ENCODE results near the gene DRAM1. TPM values are rescaled to one million over a fixed set of nuclear protein-coding genes. Genes with fewer than 3 reads are reported as not detected.

The DRAM1 gene
- polyA plus RNA-seq, 2 of the 4 experiments (the other 2 are of a cell fraction) = 28.0 to 39.1 TPM

DNA sequence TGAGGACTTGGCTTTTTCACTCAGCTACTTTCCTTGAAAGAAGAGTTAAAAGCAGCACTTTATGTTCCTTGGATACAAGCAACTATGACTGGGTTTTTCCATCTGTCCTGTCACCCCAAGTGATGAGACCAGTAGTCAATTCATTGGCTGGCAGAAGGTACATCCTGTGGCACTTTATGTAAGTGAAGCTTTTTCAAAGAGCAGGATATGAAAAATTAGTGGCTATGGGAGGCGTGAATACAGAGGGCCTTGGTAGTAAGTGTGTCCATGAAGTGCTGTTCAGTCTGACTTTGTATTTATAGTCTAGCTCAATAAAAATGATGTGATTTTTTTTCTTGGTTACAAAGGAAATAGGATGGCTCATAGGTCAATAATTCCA, 68.8 kb downstream of the DRAM1 start:
- H3K4me3 ChIP-seq = no peak overlapping the region
- ChIA-PET POLR2A (no interaction called here), CTCF (interaction anchor here (0.5 to 2.2 kb wide), 2 partner anchors 208 to 794 kb away, joined by 3 to 5 read pairs; no protein-coding TSS in a partner anchor)
- TF ChIP-seq, protein P1, sequence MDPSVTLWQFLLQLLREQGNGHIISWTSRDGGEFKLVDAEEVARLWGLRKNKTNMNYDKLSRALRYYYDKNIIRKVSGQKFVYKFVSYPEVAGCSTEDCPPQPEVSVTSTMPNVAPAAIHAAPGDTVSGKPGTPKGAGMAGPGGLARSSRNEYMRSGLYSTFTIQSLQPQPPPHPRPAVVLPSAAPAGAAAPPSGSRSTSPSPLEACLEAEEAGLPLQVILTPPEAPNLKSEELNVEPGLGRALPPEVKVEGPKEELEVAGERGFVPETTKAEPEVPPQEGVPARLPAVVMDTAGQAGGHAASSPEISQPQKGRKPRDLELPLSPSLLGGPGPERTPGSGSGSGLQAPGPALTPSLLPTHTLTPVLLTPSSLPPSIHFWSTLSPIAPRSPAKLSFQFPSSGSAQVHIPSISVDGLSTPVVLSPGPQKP (IDR thresholded peaks at IDR 0.05; ENCODE audit: low read depth, low read length) = no peak
- no peak for TF ChIP-seq ZFP36 (IDR thresholded peaks at IDR 0.05; ENCODE audit: borderline replicate concordance, partially characterized antibody)
- TF ChIP-seq TFCP2L1 (CRISPR knock-in tag; IDR thresholded peaks at IDR 0.05) = no peak
- no peak for TF ChIP-seq ZC3H11A (IDR thresholded peaks at IDR 0.05)
- no peak for TF ChIP-seq EHF (CRISPR knock-in tag; IDR thresholded peaks at IDR 0.05)
- TF ChIP-seq, protein P2, sequence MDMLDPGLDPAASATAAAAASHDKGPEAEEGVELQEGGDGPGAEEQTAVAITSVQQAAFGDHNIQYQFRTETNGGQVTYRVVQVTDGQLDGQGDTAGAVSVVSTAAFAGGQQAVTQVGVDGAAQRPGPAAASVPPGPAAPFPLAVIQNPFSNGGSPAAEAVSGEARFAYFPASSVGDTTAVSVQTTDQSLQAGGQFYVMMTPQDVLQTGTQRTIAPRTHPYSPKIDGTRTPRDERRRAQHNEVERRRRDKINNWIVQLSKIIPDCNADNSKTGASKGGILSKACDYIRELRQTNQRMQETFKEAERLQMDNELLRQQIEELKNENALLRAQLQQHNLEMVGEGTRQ (IDR thresholded peaks at IDR 0.05) = no peak
- TF ChIP-seq POLR2AphosphoS2 (conservative IDR thresholded peaks at IDR 0.05; ENCODE audit: low read length) = no peak
- TF ChIP-seq RFX5 (IDR thresholded peaks at IDR 0.05) = no peak
- ATAC-seq (no peak), FAIRE-seq (no peak), DNase-seq (ENCODE audit: low read depth in 1 of 2, low spot score in 1 of 2) (no peak)
- H3K9me3 ChIP-seq = no peaks in the 10 kb centered on the region
- 80% methylated on average over 1 of the region's 1 CpG for WGBS (ENCODE audit: missing lambda C conversion rate)
- no peaks in the 10 kb centered on the region for H3K4me1 ChIP-seq
- H3K27ac ChIP-seq = no peak overlapping the region
- H3K4me2 ChIP-seq = no peak overlapping the region

DNA sequence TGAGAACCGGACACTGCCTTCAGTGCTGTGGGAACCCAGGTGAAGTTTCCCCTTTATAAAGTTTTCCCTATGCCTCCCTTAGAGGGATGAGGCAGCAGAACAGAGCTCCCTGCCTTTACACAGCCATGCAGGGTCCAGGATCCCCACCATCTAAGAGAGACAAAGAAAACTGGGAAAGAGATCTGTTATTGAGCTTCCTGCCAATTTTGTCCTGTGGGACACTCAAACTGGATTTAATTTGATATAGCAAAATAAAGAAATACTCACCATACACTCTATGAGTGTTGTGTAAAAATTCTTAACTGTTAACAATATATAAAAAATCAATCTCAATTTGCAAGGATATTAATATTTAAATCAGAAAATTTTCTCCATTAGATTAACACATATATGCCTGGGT, 69.9 kb downstream of the DRAM1 start:
- WGBS (ENCODE audit: missing lambda C conversion rate) = 59% methylated on average over 1 of the region's 1 CpG
- Histone ChIP-seq H3K27ac (no peak overlapping the region), H3K4me1 (no peaks in the 10 kb centered on the region), H3K9me3 (no peaks in the 10 kb centered on the region), H3K4me2 (no peak overlapping the region), H3K4me3 (no peak overlapping the region)
- ATAC-seq (no peak), DNase-seq (ENCODE audit: low read depth in 1 of 2, low spot score in 1 of 2) (no peak), FAIRE-seq (no peak)
- ChIA-PET CTCF (interaction anchor here (1.0 to 2.2 kb wide), 5 partner anchors 7 to 864 kb away, joined by 3 to 15 read pairs (median 5); no protein-coding TSS in a partner anchor), POLR2A (no interaction called here)
- TF ChIP-seq MYC (IDR thresholded peaks at IDR 0.05; ENCODE audit: borderline replicate concordance, low read length) = no peak
- no peak for TF ChIP-seq ZFP36 (IDR thresholded peaks at IDR 0.05; ENCODE audit: borderline replicate concordance, partially characterized antibody)
- TF ChIP-seq MAFK (IDR thresholded peaks at IDR 0.05; ENCODE audit: partially characterized antibody) = no peak
- TF ChIP-seq CHD2 (IDR thresholded peaks at IDR 0.05; ENCODE audit: low read length, partially characterized antibody) = no peak
- TF ChIP-seq, protein P2 (IDR thresholded peaks at IDR 0.05) = no peak
- no peak for TF ChIP-seq JUNB (IDR thresholded peaks at IDR 0.05)
- TF ChIP-seq, protein P3, sequence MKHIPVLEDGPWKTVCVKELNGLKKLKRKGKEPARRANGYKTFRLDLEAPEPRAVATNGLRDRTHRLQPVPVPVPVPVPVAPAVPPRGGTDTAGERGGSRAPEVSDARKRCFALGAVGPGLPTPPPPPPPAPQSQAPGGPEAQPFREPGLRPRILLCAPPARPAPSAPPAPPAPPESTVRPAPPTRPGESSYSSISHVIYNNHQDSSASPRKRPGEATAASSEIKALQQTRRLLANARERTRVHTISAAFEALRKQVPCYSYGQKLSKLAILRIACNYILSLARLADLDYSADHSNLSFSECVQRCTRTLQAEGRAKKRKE (CRISPR knock-in tag; IDR thresholded peaks at IDR 0.05; ENCODE audit: low read depth) = no peak
- TF ChIP-seq HDAC2 (IDR thresholded peaks at IDR 0.05) = no peak
- TF ChIP-seq KDM5A (IDR thresholded peaks at IDR 0.05) = no peak
- no peak for TF ChIP-seq POLR2A (IDR thresholded peaks at IDR 0.05; ENCODE audit: low read length)
- no peak for TF ChIP-seq RCOR1 (IDR thresholded peaks at IDR 0.05; ENCODE audit: low read depth, low read length)
- TF ChIP-seq, protein P4, sequence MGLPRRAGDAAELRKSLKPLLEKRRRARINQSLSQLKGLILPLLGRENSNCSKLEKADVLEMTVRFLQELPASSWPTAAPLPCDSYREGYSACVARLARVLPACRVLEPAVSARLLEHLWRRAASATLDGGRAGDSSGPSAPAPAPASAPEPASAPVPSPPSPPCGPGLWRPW (IDR thresholded peaks at IDR 0.05) = no peak
- no peak for TF ChIP-seq ZC3H11A (IDR thresholded peaks at IDR 0.05)
- TF ChIP-seq CEBPB (IDR thresholded peaks at IDR 0.05) = no peak
- no peak for TF ChIP-seq HEYL (CRISPR knock-in tag; IDR thresholded peaks at IDR 0.05)
- no peak for TF ChIP-seq NPAS2 (CRISPR knock-in tag; IDR thresholded peaks at IDR 0.05; ENCODE audit: borderline replicate concordance)
- TF ChIP-seq ZNF302 (CRISPR knock-in tag; IDR thresholded peaks at IDR 0.05) = no peak
- no peak for TF ChIP-seq KDM1A (IDR thresholded peaks at IDR 0.05; ENCODE audit: low read depth)
- no peak for TF ChIP-seq JUN (IDR thresholded peaks at IDR 0.05)

Measured in A549 (cell line).